HepG2 (cell line): Measurements from ENCODE around the gene DCPS. TPM values are rescaled to one million over a fixed set of nuclear protein-coding genes. Genes with fewer than 3 reads are reported as not detected.

Experiments
- ATAC-seq: fragments of 200-7000 bp; cut with Tn5 transposase; 3 replicates; pipeline ENCODE4 v1.9.1; 2020; ENCODE audit warnings: mild to moderate bottlenecking, moderate library complexity
- BruUV-seq: library from RNA; stranded (reverse); fragments of 400-500 nt; replicated peaks from 2 replicates; lab custom pipeline; 2021; lab: Mats Ljungman, UMichigan
- CTCF ChIA-PET: fragments of 300-600 bp; formaldehyde crosslinking; extraction: SDS; loops from one replicate; lab custom pipeline; 2021; ENCODE audit warnings: low total read pairs, inconsistent platforms, low intra/inter-chr PET ratio; lab: Yijun Ruan, JAX
- POLR2A ChIA-PET: fragments of 350-600 bp; sonication (Branson Sonifier 250); formaldehyde crosslinking; loops from one replicate; lab custom pipeline; 2020; ENCODE audit warnings: antibody characterized with exemption, inconsistent platforms; lab: Yijun Ruan, JAX
- DNase-seq: peaks from one replicate; pipeline ENCODE4 v3.0.0-alpha.2; 2015; ENCODE audit warnings: low spot score
- FAIRE-seq: peaks from 3 replicates; lab custom pipeline; 2011; peaks lifted over from hg19 to GRCh38; lab: Jason Lieb, UNC
- H2AFZ ChIP-seq: one replicate; pipeline ENCODE4 v1.6.1; 2011; ENCODE audit warnings: low read length, inconsistent platforms
- H3K27ac ChIP-seq: fragments of 300-600 bp; 3 replicates; pipeline ENCODE4 v1.8.0; 2011; ENCODE audit warnings: mixed run types, mild to moderate bottlenecking, mixed read lengths, low read length, inconsistent platforms; ENCODE audit not compliant: insufficient read depth; ENCODE audit errors: extremely low read length
- H3K27me3 ChIP-seq, 2 experiments: fragments of 200-600 bp in 1 of 2; 2 replicates in 1 of 2; 3 replicates in 1 of 2; pipeline versions ENCODE4 v1.6.0 to v1.8.0; 2011; ENCODE audit warnings: low read length in 2 of 2, mild to moderate bottlenecking in 2 of 2, moderate library complexity in 2 of 2, inconsistent platforms in 1 of 2; ENCODE audit not compliant: insufficient read depth in 2 of 2, control insufficient read depth in 1 of 2
- H3K36me3 ChIP-seq, 2 experiments: fragments of 200-600 bp in 1 of 2; replicated peaks in 1 of 2; 2 replicates in 1 of 2; 3 replicates in 1 of 2; pipeline versions ENCODE4 v1.5.1 to v1.8.0; 2011; ENCODE audit warnings: low read length in 2 of 2, inconsistent platforms in 1 of 2; ENCODE audit not compliant: insufficient read depth in 2 of 2, control insufficient read depth in 1 of 2
- H3K4me1 ChIP-seq: 2 replicates; pipeline ENCODE4 v1.5.1; 2012; ENCODE audit warnings: low read length, inconsistent platforms; ENCODE audit not compliant: insufficient read depth
- H3K4me2 ChIP-seq: 2 replicates; pipeline ENCODE4 v1.6.0; 2011; ENCODE audit warnings: low read depth, low read length, inconsistent platforms
- H3K4me3 ChIP-seq, 3 experiments: fragments of 200-600 bp in 1 of 3; sonication (generic), shearing (Covaris generic) in 1 of 3; replicated peaks in 1 of 3; 2 replicates each; pipeline ENCODE4 v1.5.1; 2011 to 2016; ENCODE audit warnings: low read length in 3 of 3, inconsistent platforms in 2 of 3, low read depth in 2 of 3, mild to moderate bottlenecking in 2 of 3, control low read depth in 1 of 3, mixed read lengths in 1 of 3; ENCODE audit not compliant: insufficient read depth in 1 of 3
- H3K79me2 ChIP-seq: one replicate; pipeline ENCODE4 v1.6.1; 2011; ENCODE audit warnings: low read length, inconsistent platforms; ENCODE audit not compliant: insufficient read depth
- H3K9ac ChIP-seq: 2 replicates; pipeline ENCODE4 v1.6.0; 2011; ENCODE audit warnings: mild to moderate bottlenecking, low read depth, low read length, inconsistent platforms; ENCODE audit not compliant: insufficient read depth
- H3K9me3 ChIP-seq: 2 replicates; pipeline ENCODE4 v1.5.1; 2012; ENCODE audit warnings: mild to moderate bottlenecking, low read length
- H4K20me1 ChIP-seq: 2 replicates; pipeline ENCODE4 v1.6.0; 2011; ENCODE audit warnings: inconsistent platforms, mild to moderate bottlenecking, low read length, moderate library complexity; ENCODE audit not compliant: insufficient read depth
- CEBPB ChIP-seq: IDR thresholded peaks from 2 replicates; pipeline ENCODE4 v1.6.1; 2011; ENCODE audit warnings: low read depth, low read length, improper control_type of control experiment, borderline replicate concordance
- ISL2 ChIP-seq: sonication (generic); formaldehyde crosslinking; IDR thresholded peaks from 2 replicates; pipeline ENCODE4 v1.5.0; 2020; ENCODE audit warnings: missing genetic modification reagents
- POLR2A ChIP-seq, 2 experiments: IDR thresholded peaks; 2 replicates each; pipeline ENCODE4 v1.6.1; 2011; ENCODE audit warnings: low read depth in 2 of 2, low read length in 2 of 2, mild to moderate bottlenecking in 1 of 2, moderate library complexity in 1 of 2; ENCODE audit not compliant: insufficient read depth in 1 of 2
- SMAD3 ChIP-seq: sonication (generic); formaldehyde crosslinking; IDR thresholded peaks from 2 replicates; pipeline ENCODE4 v1.4.0; 2020; ENCODE audit warnings: missing genetic modification reagents
- TARDBP ChIP-seq: sonication (generic); formaldehyde crosslinking; IDR thresholded peaks from 2 replicates; pipeline ENCODE4 v1.8.0; 2022; ENCODE audit warnings: mild to moderate bottlenecking, missing genetic modification reagents
- ZNF136 ChIP-seq: sonication (generic); formaldehyde crosslinking; IDR thresholded peaks from 2 replicates; pipeline ENCODE4 v1.8.1; 2022; ENCODE audit warnings: low read depth, mild to moderate bottlenecking, moderate library complexity, missing genetic modification reagents
- ZNF24 ChIP-seq: fragments of 450-650 bp; IDR thresholded peaks from 2 replicates; pipeline ENCODE4 v1.6.1; 2017; ENCODE audit warnings: antibody characterized with exemption, mild to moderate bottlenecking
- ZNF382 ChIP-seq: sonication (generic); formaldehyde crosslinking; IDR thresholded peaks from 2 replicates; pipeline ENCODE4 v1.5.0; 2020; ENCODE audit warnings: missing genetic modification reagents, mild to moderate bottlenecking, borderline replicate concordance
- ZNF550 ChIP-seq: sonication (generic); formaldehyde crosslinking; IDR thresholded peaks from 2 replicates; pipeline ENCODE4 v1.4.0; 2020; ENCODE audit warnings: mild to moderate bottlenecking, missing genetic modification reagents, borderline replicate concordance
- ZNF574 ChIP-seq: sonication (generic); formaldehyde crosslinking; IDR thresholded peaks from 2 replicates; pipeline ENCODE4 v1.4.0; 2020; ENCODE audit warnings: missing genetic modification reagents
- ZNF577 ChIP-seq: sonication (generic); formaldehyde crosslinking; IDR thresholded peaks from 2 replicates; pipeline ENCODE4 v1.4.0; 2020; ENCODE audit warnings: mild to moderate bottlenecking, low read depth, missing genetic modification reagents, borderline replicate concordance
- WGBS: methylation state at CpG from one replicate; pipeline ENCODE4 v1.1.6; 2017; ENCODE audit warnings: low lambda C conversion rate; 5-methylcytosine and 5-hydroxymethylcytosine counted together
- in situ Hi-C: cut with HindIII; loops from 2 replicates; pipeline ENCODE4 v1.10.0; 2017; ENCODE audit warnings: low pct_unique_long_range_greater_than_20kb; ENCODE audit not compliant: extremely low pct_ligation_motif_present
- intact Hi-C: fragments of 100-400 bp; cut with micrococcal nuclease; formaldehyde crosslinking; loops from one replicate; pipeline ENCODE4 v1.10.0; 2022; ENCODE audit not compliant: unreplicated experiment
- polyA plus RNA-seq, 8 experiments: library from polyadenylated mRNA; depleted of rRNA in 3 of 8; stranded (reverse) in 7 of 8; unstranded in 1 of 8; fragments of >200 nt; fragmentation: Illumina TruSeq in 4 of 8; extraction: Trizol in 4 of 8; gene quantifications; 2 replicates each; pipeline versions ENCODE4 v1.2.1 to v1.2.3, GENCODE V29; 2011 to 2016; ENCODE audit warnings: low read depth in 4 of 8, missing spikeins in 1 of 8, mixed read lengths in 1 of 8; ENCODE audit not compliant: insufficient read depth in 1 of 8
- total RNA-seq, 5 experiments: library from RNA; depleted of rRNA; stranded (reverse); fragments of >200 nt; fragmentation: Illumina TruSeq; extraction: Trizol; gene quantifications; 2 replicates each; pipeline ENCODE4 v1.2.3, GENCODE V29; 2016; ENCODE audit warnings: low read depth in 1 of 5

The DCPS gene
- total and polyA plus RNA-seq, 2 of the 13 experiments (the other 11 are each of a cell fraction or from before 2014, with no cell fraction given), result 21.9 to 22.5 TPM

- no peak overlapping the region for H3K4me3 ChIP-seq
- H3K36me3 ChIP-seq, result peaks cover 3 to 34% of the 10 kb centered on the region in 2 experiments
- H3K27ac ChIP-seq, result no peak overlapping the region
- no peak overlapping the region for H2AFZ ChIP-seq
- in situ Hi-C loops, result no loop called here
- H4K20me1 ChIP-seq, result no peaks in the 10 kb centered on the region
- no peaks in the 10 kb centered on the region for H3K4me1 ChIP-seq
- no peaks in the 10 kb centered on the region for H3K79me2 ChIP-seq
- no peaks in the 10 kb centered on the region for H3K9me3 ChIP-seq
- 96% methylated on average over 4 of the region's 4 CpGs for WGBS
- no peak for DNase-seq
- no peak for ATAC-seq
- no TSS peak for BruUV-seq
- no peak overlapping the region for H3K4me2 ChIP-seq
- POLR2A ChIA-PET, result no interaction called here
- CTCF ChIA-PET, result no interaction called here
- TF ChIP-seq ISL2 (CRISPR knock-in tag), result no peak
- TF ChIP-seq ZNF24, result no peak
- TF ChIP-seq SMAD3 (CRISPR knock-in tag), result no peak
- no peak for TF ChIP-seq TARDBP
- no peak for TF ChIP-seq ZNF577 (CRISPR knock-in tag)
- no peak for TF ChIP-seq ZNF550 (CRISPR knock-in tag)
- TF ChIP-seq ZNF136, result no peak
- no peak for TF ChIP-seq ZNF382 (CRISPR knock-in tag)
- TF ChIP-seq POLR2A (IDR thresholded peaks at IDR 0.05; ENCODE audit: insufficient read depth in 1 of 2, low read depth in 2 of 2, low read length in 2 of 2), result no peak
- TF ChIP-seq, all 625 proteins: peak for 0
- intact Hi-C loops, result no loop called here
- no peak for FAIRE-seq
- H3K9ac ChIP-seq, result no peak overlapping the region
- no peaks in the 10 kb centered on the region for H3K27me3 ChIP-seq
Measured at GRCh38 chr11:126256216-126256615, 47.6 kb upstream of the DCPS start.

- no peak for TF ChIP-seq ZNF574 (CRISPR knock-in tag)
- peak; percentile 74 for TF ChIP-seq CEBPB
- Histone ChIP-seq H3K4me3 (no peak overlapping the region), H3K4me1 (no peaks in the 10 kb centered on the region), H3K9me3 (no peaks in the 10 kb centered on the region), H3K4me2 (no peak overlapping the region), H3K79me2 (no peaks in the 10 kb centered on the region), H3K9ac (no peak overlapping the region), H4K20me1 (no peaks in the 10 kb centered on the region), H2AFZ (no peak overlapping the region), H3K27me3 (no peaks in the 10 kb centered on the region), H3K27ac (no peak overlapping the region), H3K36me3 (peaks cover 4 to 40% of the 10 kb centered on the region in 2 experiments)
- intact Hi-C loops, result no loop called here
- ATAC-seq (no peak), FAIRE-seq (no peak), DNase-seq (no peak)
- ChIA-PET POLR2A (no interaction called here), CTCF (no interaction called here)
- in situ Hi-C loops, result no loop called here
- BruUV-seq, result no TSS peak
- 96% methylated on average over 2 of the region's 2 CpGs for WGBS
Measured at GRCh38 chr11:126257144-126257543, 46.7 kb upstream of the DCPS start.
